ENCODE results near the gene RLF.
"Not testable (repeated sequence)": the region's sequence is repeated elsewhere in the genome, so short reads cannot be mapped to it uniquely, and the experiment has no call there.

RLF gene

DNA sequence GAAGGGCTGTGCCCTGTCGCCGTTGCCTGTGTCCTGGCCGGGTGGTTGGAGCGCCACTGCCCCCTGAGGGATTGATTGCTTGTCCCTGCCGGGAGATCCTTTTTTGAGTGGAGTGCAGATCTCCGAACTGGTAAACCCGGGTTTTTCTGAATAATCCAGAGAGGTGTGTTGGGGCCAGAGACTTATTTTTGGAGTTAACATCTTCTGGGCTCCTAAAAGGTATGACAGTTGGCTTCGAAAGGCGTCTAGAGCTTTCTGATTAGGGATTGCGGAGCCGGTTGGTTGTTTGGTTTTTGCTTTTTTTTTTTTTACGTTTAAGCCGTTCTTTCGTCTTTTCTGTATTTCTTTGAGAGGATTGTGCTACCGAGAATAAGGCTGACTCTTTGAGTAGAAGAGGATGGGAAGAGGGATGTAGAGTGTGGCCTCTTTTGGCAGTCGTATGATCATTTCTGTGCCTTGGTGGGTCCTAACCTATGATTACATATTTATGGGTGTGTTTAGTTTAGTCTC, 756 bp downstream of the RLF start:
- DNase-seq (ENCODE audit: extremely low read depth in 1 of 2, low read depth in 1 of 2) = no peak

DNA sequence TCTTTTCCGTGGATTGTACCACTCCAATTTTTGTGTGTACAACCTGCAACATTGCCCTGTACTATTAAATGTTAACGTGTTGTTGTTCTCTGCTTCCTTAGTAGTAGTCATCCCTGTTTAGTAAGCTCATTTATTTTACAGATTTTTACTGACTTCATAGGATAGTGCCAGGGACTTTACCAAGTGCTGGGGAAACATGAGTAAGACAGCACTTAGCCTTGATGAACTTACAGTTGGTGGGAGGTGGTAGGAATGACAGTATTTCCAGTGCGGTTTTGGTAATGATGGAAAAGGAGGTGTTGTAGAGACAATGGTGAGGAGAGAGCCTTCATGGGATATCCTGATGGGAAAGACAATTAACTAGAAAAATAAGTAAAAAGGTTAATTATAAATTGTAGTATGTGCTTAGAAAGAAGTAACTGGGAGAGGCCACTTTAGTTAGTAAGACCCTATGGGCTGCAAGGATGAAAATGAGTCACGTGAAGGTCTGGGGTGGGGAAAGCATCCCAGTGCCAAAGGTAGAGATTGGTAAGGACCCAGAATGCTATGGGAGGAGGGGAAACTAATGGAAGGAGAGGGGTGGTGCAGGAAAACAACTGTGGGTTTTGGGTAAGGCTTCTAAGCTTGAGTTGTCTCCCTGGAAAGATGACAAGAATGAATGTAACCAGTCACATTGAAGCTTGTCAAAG, 1.7 kb downstream of the RLF start:
- no peak for DNase-seq (ENCODE audit: extremely low read depth in 1 of 2, low read depth in 1 of 2)

DNA sequence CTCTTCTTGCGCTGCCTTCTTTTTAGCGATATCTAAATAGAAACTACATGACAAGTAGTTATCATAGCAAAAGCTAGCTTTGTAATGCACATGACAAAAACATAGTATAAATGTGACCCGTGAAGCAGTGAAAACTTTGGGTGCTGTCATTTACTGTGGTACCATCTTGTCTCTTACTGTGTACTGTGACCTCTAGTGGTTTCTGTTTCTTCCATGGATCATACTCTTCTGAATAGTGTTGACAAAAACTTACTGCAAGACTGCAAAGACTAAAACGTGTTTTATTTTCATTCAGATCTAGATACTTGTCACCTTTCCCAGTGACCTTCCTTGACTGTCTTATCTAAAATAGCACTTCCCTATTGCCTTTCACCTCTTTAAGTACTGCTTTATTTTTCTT, 6.1 kb downstream of the RLF start:
- DNase-seq (ENCODE audit: extremely low read depth in 1 of 2, low read depth in 1 of 2) = no peak

DNA sequence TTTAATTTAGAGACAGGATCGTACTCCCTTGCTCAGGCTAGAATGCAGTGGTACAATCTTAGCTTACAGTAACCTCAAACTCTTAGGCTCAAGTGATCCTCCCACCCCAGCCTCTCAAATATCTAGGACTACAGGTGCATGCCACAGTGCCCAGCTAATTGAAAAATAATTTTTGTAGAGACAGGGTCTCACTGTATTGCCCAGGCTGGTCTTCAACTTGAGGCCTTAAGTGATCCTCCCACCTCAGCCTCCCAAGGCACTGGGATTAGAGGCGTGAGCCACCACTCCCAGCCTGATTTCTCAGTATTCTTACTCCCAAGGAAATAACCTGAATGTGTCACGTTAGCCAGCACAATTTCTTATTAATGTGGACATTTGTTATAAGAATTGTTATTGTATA, 9.8 kb downstream of the RLF start:
- no peak for DNase-seq (ENCODE audit: extremely low read depth in 1 of 2, low read depth in 1 of 2)

DNA sequence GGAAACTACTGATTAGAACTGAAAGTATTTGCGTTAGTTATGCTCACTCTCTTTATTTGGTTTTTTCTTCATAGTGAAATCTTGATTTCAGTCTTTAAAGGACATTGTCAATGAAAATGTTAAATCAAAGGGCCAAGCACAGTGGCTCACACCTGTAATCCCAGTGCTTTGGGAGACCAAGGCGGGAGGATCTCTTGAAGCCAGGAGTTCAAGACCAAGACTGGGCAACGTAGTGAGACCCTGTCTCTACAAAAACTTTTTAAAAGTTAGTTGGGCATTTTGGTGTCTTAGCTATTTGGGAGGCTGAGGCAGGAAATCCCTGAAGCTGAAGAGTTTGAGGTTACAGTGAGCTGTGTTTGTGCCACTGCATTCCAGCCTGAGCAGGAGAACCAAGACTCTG, 13.6 kb downstream of the RLF start:
- no peak for DNase-seq (ENCODE audit: extremely low read depth in 1 of 2, low read depth in 1 of 2)

DNA sequence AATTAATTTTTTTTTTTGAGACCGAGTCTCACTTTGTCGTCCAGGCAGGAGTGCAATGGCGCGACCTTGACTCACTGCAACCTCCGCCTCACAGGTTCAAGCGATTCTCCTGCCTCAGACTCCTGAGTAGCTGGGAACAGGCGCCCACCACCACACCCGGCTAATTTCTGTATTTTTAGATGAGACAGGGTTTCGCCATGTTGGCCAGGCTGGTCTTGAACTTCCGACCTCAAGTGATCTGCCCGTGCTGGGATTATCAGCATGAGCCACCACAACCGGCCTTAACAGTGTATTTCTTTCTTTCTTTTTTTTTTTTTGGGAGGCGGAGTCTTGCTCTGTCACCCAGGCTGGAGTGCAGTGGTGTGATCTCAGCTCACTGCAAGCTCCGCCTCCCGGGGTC, 15.8 kb downstream of the RLF start:
- DNase-seq (ENCODE audit: extremely low read depth in 1 of 2, low read depth in 1 of 2) = not testable (repeated sequence)

DNA sequence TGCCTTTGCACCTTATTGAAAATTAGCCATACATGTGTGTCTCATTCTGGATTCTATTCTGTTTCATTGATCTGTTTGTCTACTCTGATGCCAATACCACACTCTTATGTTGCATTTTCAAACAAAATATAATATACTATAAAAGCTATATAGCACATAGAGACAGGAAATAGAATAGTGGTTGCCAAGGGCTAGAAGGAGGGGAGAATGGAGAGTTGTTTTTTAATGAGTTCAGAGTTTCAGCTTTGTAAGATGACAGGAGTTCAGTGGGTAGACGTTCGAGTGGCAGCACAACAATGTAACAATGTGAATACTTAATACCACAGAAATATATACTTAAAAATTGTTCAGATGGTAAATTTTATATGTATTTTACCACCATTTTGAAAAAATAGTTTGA, 17.0 kb downstream of the RLF start:
- DNase-seq (ENCODE audit: extremely low read depth in 1 of 2, low read depth in 1 of 2) = no peak

DNA sequence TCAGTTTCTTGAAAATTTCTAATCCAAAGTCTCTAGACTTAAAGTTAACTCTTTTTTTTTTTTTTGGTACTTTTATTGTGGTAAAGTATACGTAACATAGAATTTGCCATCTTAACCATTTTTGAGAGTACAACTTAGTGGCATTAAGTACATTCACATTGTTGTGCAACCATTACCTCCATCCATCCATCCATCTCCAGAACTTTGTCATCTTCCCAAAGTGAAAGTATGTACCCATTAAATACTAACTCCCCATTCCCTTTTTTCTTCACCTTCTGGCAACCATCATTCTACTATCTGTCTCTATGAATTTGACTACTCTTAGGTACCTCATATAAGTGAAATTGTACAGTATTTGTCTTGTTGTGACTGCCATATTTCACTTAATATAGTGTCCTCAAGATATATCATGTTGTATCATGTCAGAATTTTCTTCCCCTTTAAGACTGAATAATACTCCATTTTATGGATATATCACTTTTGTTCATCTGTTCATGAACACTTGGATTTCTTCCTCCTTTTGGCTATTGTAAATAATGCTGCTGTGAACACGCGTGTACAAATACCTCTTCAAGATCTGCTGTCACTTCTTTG, 18.4 kb downstream of the RLF start:
- DNase-seq (ENCODE audit: extremely low read depth in 1 of 2, low read depth in 1 of 2) = no peak

DNA sequence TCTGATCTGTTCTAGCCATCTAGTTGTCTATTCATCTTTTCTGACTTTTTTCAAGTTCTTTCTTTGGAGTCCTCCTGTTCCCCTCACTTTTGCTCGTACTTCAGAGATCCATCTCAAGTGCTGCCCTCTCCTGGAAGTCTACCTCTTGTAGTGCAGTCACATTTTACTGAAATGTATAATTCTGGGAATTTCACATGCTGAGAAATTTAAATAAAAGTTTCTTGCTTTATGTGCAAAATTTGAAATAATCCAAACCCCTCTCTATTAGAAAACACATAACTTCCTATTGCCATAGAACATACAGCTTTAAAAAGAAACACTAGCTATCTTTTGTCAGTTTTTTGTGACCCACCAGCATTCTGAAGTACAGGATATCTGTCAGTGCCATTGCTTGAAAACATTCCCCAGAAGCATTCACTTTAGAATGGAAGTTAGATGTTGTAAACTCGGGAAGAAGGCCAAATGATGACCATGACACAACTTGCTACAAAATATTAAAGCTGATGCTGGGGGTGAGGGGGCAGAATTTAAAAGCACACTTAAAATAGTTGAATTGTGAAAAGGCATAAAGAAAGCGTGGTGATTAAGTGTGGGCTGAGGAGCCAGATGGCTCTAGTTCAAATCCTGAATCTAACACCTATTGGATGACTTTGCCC, 22.0 kb downstream of the RLF start:
- DNase-seq (ENCODE audit: extremely low read depth in 1 of 2, low read depth in 1 of 2) = no peak

DNA sequence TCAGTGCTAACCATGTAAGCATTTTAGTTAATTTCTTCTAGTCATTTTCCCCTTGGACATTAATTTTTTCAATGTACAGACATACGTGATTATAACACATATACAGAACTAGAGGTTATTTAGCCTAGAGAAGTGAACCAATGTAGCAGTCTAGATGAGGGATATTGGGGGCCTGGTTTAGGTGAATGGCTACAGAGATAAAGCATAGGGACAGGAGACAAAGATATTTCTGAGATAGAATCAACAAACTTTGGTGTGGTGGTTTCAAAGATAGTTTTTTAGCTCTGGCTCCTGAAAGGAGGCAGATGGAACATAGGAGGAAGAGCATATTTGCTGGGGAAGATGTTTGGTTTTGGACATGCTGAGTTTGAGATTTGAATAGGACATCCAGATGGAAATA, 23.0 kb downstream of the RLF start:
- DNase-seq (ENCODE audit: extremely low read depth in 1 of 2, low read depth in 1 of 2) = no peak

DNA sequence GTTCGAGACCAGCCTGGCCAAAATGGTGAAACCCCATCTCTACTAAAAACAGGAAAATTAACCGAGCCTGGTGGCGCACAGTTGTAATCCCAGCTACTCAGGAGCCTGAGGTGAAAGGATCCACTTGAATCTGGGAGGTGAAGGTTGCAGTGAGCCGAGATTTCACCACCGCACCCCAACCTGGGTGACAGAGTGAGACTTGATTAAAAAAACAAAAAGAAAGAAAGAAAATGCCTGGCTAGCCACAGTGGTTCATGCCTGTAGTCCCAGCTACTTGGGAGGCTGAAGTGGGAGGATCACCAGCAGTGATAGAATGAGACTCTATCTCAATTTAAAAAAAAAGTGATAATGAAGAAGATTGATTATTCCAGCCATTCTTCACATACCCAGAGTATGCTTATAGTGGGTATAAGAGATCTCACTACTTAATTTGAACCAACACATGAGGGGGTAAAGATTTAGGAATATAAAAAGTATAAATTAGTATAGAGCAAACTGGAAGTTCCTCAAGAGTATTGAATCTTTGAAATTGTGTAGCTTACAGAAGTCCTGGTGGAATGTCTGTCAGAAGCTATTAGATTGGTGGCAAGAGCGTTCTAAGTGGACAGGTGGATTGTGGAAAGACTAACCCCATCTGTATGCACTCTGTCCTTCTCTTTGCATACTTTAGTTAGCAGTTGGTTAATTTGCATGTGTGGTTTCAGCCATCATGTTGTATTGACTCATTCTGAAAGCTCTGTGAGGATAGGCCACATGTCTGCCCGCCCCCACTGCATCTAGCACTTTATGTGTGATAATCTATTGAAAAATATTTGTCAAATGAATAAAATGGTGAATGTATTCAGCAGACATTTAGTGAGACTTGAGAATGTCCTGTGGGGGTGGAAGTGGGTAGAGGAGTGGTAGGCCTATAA, 25.0 kb downstream of the RLF start:
- no peak for DNase-seq (ENCODE audit: extremely low read depth in 1 of 2, low read depth in 1 of 2)

DNA sequence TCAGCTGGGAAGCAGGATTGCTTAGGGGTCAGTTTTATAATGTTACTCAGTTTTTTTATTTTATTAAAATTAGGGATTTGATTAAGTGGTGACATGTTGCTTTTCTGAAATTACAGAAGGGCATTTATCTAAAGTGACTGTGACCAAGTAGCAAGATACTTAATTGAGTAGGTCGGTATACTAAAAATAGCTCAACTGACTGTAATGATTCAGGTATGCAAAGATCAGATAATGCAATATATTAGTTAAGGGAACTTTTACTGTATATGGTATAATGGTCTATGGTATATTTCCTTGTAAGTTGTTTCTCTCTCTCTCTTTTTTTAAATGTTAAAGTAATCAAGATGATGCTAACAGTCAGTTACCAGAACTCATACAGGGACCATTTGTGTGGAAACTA, 26.2 kb downstream of the RLF start:
- DNase-seq (ENCODE audit: extremely low read depth in 1 of 2, low read depth in 1 of 2) = no peak

DNA sequence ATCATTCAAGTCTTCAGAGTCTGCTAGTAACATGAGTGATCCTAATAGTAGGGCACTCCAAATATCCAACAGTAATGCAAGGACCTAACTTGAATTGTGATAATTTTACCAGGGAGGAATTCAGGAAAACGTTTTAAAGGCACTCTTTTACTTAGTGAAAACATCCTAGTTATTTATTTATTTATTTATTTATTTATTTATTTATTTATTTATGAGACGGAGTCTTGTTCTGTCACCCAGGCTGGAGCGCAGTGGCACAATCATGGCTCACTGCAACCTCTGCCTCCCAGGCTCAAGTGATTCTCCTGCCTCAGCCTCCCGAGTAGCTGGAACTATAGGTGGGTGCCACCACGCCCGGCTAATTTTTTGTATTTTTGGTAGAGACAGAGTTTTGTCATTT, 33.5 kb downstream of the RLF start:
- DNase-seq (ENCODE audit: extremely low read depth in 1 of 2, low read depth in 1 of 2) = not testable (repeated sequence)

DNA sequence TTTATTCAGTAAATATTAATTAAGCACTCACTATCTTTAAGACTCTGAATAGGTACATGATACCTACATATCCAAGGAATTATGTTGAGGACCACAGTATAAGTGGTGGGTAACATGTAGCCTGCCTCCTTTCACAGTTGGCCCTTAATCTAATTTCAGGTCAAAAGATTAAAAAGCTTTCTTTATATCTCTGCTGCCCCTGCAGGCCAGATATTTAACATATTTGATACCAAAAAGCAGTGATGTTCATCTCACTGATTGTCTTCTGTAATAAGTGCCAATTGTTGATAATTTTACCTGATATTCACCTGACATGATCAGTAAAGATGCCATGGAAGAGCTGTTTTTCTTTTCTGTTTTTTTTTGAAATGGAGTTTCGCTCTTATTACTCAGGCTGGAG, 36.5 kb downstream of the RLF start:
- DNase-seq (ENCODE audit: extremely low read depth in 1 of 2, low read depth in 1 of 2) = no peak

DNA sequence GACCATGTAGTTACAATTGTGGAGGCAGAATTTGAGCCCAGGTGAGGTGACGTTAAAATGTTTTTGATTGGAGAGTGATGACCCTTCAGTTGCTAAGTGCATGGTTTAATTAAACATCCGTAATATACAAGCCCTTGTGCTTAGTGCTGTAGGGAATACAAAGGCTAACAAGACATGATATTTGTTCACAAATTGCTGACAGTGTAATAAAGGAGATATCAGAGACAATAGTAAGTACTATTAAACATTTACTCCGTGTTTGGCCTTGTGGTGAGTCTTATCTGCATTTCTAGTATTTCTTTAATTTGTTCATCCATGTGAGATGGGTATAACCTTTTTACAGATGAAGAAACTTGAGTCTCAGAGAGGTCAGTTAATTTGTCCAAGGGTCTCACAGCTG, 37.9 kb downstream of the RLF start:
- no peak for DNase-seq (ENCODE audit: extremely low read depth in 1 of 2, low read depth in 1 of 2)

DNA sequence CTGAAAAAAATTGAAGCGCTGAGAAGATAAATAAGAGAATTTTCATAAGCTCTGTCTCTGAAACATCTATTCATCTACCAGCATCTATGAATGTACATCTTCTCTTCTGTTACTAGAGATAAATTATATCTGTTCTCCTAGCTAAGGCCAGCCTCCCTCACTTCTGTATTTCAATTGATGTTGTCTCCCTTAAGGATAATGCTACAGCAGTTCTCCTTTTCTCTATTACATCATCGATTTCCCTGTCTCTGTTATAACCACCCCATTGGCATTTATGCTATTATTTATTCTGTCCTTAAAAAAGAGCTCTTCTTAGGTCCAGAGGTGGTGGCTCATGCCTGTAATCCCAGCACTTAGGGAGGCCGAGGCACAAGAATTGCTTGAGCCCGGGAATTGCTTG, 43.7 kb downstream of the RLF start:
- no peak for DNase-seq (ENCODE audit: extremely low read depth in 1 of 2, low read depth in 1 of 2)

DNA sequence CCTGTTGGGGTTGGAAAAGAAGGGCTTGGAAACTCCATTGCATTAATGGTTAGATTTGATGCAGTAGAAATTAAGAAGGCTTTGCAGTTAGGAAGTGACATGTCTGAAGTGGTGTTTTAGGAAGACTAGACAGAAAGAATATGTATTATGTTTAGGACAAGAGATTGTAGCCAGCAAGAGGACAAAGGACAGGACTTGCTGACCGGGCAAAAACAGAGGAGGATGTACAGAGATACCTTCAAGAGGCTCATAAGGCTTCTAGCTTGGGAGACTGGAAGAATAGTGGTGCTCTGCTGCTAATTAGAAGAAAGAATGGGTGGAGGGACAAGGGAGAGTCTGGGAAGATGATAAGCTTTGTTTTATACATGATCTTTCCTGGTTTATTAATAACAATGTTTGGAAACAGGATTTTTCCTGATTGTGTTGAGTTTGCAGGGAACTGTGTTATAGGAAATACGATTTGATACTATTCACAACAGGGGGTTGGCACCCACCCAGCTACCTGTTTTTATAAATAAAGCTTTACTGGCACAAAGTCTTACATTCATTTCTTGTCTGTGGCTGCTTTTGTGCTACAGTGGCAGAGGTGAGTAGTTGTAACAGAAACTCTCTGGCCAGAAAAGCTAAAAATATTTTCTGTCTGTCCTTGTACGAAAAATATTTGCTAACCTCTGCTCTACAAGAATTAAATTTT, 49.5 kb downstream of the RLF start:
- no peak for DNase-seq (ENCODE audit: extremely low read depth in 1 of 2, low read depth in 1 of 2)

DNA sequence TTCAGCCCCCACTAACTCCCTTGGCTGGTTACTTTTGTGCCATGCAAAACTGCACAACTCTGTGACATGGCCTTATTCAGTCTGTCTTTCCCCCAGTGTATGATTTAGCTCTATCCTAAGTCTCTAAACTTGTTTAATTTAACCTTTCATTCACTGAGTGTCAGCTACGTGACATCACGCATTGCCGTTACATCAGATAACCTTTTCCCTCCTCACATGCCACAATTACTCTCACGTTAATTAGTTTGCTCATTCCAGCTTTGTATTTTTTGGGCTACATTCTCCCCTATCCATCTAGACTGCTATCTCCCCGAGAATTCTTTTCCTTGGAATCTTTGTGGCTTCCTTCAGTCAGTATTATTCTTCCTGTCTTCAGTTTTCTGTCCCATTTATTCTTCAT, 57.1 kb downstream of the RLF start:
- DNase-seq (ENCODE audit: extremely low read depth in 1 of 2, low read depth in 1 of 2) = no peak

DNA sequence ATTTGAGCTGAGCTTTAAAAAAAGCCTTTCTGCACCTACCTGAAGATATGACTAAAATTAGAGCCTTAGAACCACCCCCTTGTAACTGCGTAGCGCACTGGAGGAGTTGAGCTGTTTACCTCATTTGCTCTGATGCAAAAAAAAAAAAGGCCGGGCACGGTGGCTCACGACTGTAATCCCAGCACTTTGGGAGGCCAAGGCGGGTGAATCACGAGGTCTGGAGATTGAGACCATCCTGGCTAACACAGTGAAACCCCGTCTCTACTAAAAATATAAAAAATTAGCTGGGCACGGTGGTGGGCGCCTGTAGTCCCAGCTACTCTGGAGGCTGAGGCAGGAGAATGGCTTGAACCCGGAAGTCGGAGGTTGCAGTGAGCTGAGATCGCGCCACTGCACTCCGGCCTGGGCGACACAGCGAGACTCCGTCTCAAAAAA, 60.3 kb downstream of the RLF start:
- DNase-seq (ENCODE audit: extremely low read depth in 1 of 2, low read depth in 1 of 2) = not testable (repeated sequence)

DNA sequence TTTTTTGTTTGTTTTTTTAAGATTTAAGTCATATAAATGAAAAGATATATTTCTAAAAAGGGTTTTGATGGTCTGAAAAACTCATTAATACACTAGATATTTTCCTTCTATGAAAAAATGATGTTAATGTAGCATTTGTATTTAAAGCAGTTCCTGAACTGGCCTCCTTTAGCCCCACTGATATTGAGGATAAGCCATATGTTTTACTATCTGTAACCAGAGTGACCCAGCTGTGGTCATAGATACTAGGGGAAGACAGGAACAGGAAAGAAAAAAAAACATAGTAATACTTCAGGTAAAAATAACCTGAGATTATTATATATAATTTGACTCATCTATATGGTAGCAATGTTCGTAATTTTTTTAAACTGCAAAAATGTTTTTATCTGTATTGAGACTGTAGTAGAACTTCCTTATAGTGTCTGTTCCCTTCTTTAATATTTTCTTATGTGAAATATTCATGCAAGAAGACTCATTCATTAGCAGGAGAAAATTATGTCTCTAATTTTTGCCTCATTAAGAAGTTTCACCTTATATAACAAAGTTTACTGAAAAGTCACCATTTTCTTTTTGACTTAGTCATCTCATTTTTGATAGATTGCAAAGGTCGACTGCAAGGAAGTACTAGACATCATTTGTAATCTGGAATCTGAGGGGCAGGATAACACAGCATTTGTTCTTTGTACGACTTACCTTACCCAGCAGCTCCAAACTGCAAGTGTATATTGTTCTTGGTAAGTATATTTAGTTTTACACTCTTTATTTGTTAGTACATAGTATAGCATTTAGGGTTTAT, 61.0 kb downstream of the RLF start:
- no peak for DNase-seq (ENCODE audit: extremely low read depth in 1 of 2, low read depth in 1 of 2)

Data from activated CD8-positive, alpha-beta memory T cell treated with anti-CD3 and anti-CD28 coated beads for 1 hour (primary cell).